H1 (cell line): ENCODE measurements around the gene EIF4EBP3. TPM values are rescaled to one million over a fixed set of nuclear protein-coding genes. Genes with fewer than 3 reads are reported as not detected.

Experiments
- CTCF ChIA-PET: fragments of 300-600 bp; sonication (Branson Sonifier 250); formaldehyde crosslinking; loops from one replicate; lab custom pipeline; 2021; ENCODE audit not compliant: partially characterized antibody; lab: Charles Lee
- POLR2A ChIA-PET: fragments of 300-600 bp; sonication (Branson Sonifier 250); formaldehyde crosslinking; loops from one replicate; lab custom pipeline; 2021; ENCODE audit warnings: inconsistent platforms; ENCODE audit not compliant: partially characterized antibody; lab: Charles Lee
- DNase-seq, 2 experiments: peaks; one replicate each; pipeline versions ENCODE4 v3.0.0 to v3.0.0-alpha.2; 2010 to 2022; ENCODE audit warnings: low spot score in 2 of 2, low read depth in 1 of 2, mixed read lengths in 1 of 2
- FAIRE-seq: peaks from 2 replicates; lab custom pipeline; 2011; peaks lifted over from hg19 to GRCh38; lab: Jason Lieb, UNC
- H2AFZ ChIP-seq: 2 replicates; pipeline ENCODE4 v1.8.1; 2012; ENCODE audit warnings: low read length, inconsistent platforms
- H2AK5ac ChIP-seq: 2 replicates; pipeline ENCODE4 v1.6.1; 2013; ENCODE audit warnings: low read depth, low read length
- H2BK120ac ChIP-seq: replicated peaks from 2 replicates; pipeline ENCODE3; 2013; ENCODE audit warnings: low read depth, low read length, inconsistent platforms
- H2BK12ac ChIP-seq: 2 replicates; pipeline ENCODE4 v1.6.1; 2013; ENCODE audit warnings: low read depth, low read length
- H2BK15ac ChIP-seq: 2 replicates; pipeline ENCODE4 v1.6.1; 2013; ENCODE audit warnings: low read length
- H2BK20ac ChIP-seq: 2 replicates; pipeline ENCODE4 v1.6.1; 2013; ENCODE audit warnings: low read length
- H2BK5ac ChIP-seq: 2 replicates; pipeline ENCODE4 v1.6.1; 2013; ENCODE audit warnings: low read depth, low read length
- H3K14ac ChIP-seq: 2 replicates; pipeline ENCODE4 v1.6.1; 2013; ENCODE audit warnings: inconsistent platforms; ENCODE audit not compliant: insufficient read length
- H3K18ac ChIP-seq: 2 replicates; pipeline ENCODE4 v1.6.1; 2013; ENCODE audit warnings: low read length; ENCODE audit errors: extremely low read depth
- H3K23ac ChIP-seq: 2 replicates; pipeline ENCODE4 v1.6.1; 2013; ENCODE audit warnings: inconsistent platforms; ENCODE audit not compliant: insufficient read length
- H3K23me2 ChIP-seq: 2 replicates; pipeline ENCODE4 v1.6.1; 2013; ENCODE audit warnings: low read depth, low read length
- H3K27ac ChIP-seq: 2 replicates; pipeline ENCODE4 v1.6.1; 2011; ENCODE audit warnings: low read depth, low read length, inconsistent platforms
- H3K27me3 ChIP-seq, 4 experiments: replicated peaks in 1 of 4; 1 replicate in 1 of 4; 2 replicates in 3 of 4; pipeline versions ENCODE4 v1.6.1 to v1.8.1; 2011 to 2013; ENCODE audit warnings: low read length in 3 of 4, mild to moderate bottlenecking in 3 of 4, inconsistent platforms in 2 of 4, mixed read lengths in 2 of 4, moderate library complexity in 1 of 4; ENCODE audit not compliant: control insufficient read depth in 3 of 4, insufficient read depth in 3 of 4; ENCODE audit errors: extremely low read depth in 1 of 4
- H3K36me3 ChIP-seq, 4 experiments: 2 replicates each; pipeline versions ENCODE4 v1.6.1 to v1.8.1; 2011 to 2013; ENCODE audit warnings: mild to moderate bottlenecking in 4 of 4, low read length in 3 of 4, moderate library complexity in 2 of 4, control low read depth in 1 of 4, inconsistent platforms in 1 of 4; ENCODE audit not compliant: insufficient read depth in 4 of 4, control insufficient read depth in 2 of 4
- H3K4ac ChIP-seq: replicated peaks from 2 replicates; pipeline ENCODE3; 2013; ENCODE audit warnings: low read length, low read depth, mixed read lengths, inconsistent platforms; ENCODE audit not compliant: insufficient read length
- H3K4me1 ChIP-seq, 4 experiments: replicated peaks in 1 of 4; 1 replicate in 1 of 4; 2 replicates in 3 of 4; pipeline versions ENCODE4 v1.6.1 to v1.8.1; 2011 to 2013; ENCODE audit warnings: low read length in 3 of 4, inconsistent platforms in 2 of 4, mixed read lengths in 1 of 4; ENCODE audit not compliant: insufficient read depth in 4 of 4, control insufficient read depth in 3 of 4
- H3K4me2 ChIP-seq, 2 experiments: 2 replicates each; pipeline versions ENCODE4 v1.6.1 to v1.8.1; 2011 to 2013; ENCODE audit warnings: low read depth in 2 of 2, low read length in 2 of 2, control low read depth in 1 of 2, inconsistent platforms in 1 of 2, mild to moderate bottlenecking in 1 of 2; ENCODE audit not compliant: insufficient read depth in 1 of 2
- H3K4me3 ChIP-seq, 4 experiments: fragments of 200-600, 300-600 bp in 1 of 4; sonication (generic), shearing (Covaris generic), sonication (Bioruptor Twin) in 1 of 4; 2 replicates each; pipeline versions ENCODE4 v1.5.1 to v1.8.1; 2011 to 2016; ENCODE audit warnings: low read length in 4 of 4, low read depth in 3 of 4, control low read depth in 2 of 4, inconsistent platforms in 2 of 4, mild to moderate bottlenecking in 2 of 4, mixed read lengths in 1 of 4, moderate library complexity in 1 of 4; ENCODE audit not compliant: insufficient read depth in 2 of 4; ENCODE audit errors: extremely low read depth in 1 of 4
- H3K56ac ChIP-seq: replicated peaks from 2 replicates; pipeline ENCODE3; 2013; ENCODE audit warnings: low read depth, mild to moderate bottlenecking, mixed read lengths, low read length, inconsistent platforms; ENCODE audit not compliant: insufficient read length
- H3K79me1 ChIP-seq: 2 replicates; pipeline ENCODE4 v1.6.1; 2013; ENCODE audit warnings: low read depth, low read length, control low read depth
- H3K79me2 ChIP-seq, 2 experiments: 2 replicates each; pipeline versions ENCODE4 v1.6.1 to v1.8.1; 2012 to 2013; ENCODE audit warnings: low read length in 2 of 2, mild to moderate bottlenecking in 2 of 2, inconsistent platforms in 1 of 2; ENCODE audit not compliant: insufficient read depth in 2 of 2, control insufficient read depth in 1 of 2
- H3K9ac ChIP-seq, 4 experiments: replicated peaks in 1 of 4; 1 replicate in 1 of 4; 2 replicates in 3 of 4; pipeline versions ENCODE4 v1.6.1 to v1.8.1; 2011 to 2013; ENCODE audit warnings: low read depth in 3 of 4, low read length in 3 of 4, control low read depth in 2 of 4, mild to moderate bottlenecking in 2 of 4, moderate library complexity in 2 of 4, inconsistent platforms in 1 of 4; ENCODE audit errors: extremely low read depth in 1 of 4
- H3K9me3 ChIP-seq, 2 experiments: 2 replicates each; pipeline versions ENCODE4 v1.6.1 to v1.8.1; 2012 to 2013; ENCODE audit warnings: mild to moderate bottlenecking in 2 of 2, moderate library complexity in 2 of 2, control low read depth in 1 of 2, inconsistent platforms in 1 of 2, low read depth in 1 of 2, low read length in 1 of 2, mixed read lengths in 1 of 2; ENCODE audit not compliant: insufficient read depth in 2 of 2
- H4K20me1 ChIP-seq, 2 experiments: replicated peaks in 1 of 2; 2 replicates each; pipeline versions ENCODE3 to v1.8.1; 2011 to 2013; ENCODE audit warnings: inconsistent platforms in 2 of 2, low read length in 2 of 2, mild to moderate bottlenecking in 1 of 2; ENCODE audit not compliant: insufficient read depth in 2 of 2, control insufficient read depth in 1 of 2
- H4K5ac ChIP-seq: 2 replicates; pipeline ENCODE4 v1.6.1; 2013; ENCODE audit warnings: low read length, low read depth, mixed read lengths, inconsistent platforms; ENCODE audit not compliant: insufficient read length
- H4K8ac ChIP-seq: 2 replicates; pipeline ENCODE4 v1.8.0; 2013; ENCODE audit warnings: mild to moderate bottlenecking, moderate library complexity, low read length, inconsistent platforms; ENCODE audit not compliant: insufficient read depth; ENCODE audit errors: extremely low read depth
- H4K91ac ChIP-seq: replicated peaks from 2 replicates; pipeline ENCODE3; 2013; ENCODE audit warnings: low read length, mixed read lengths, inconsistent platforms; ENCODE audit not compliant: insufficient read length
- ASH2L ChIP-seq: fragments of 200-600, 300-600 bp; sonication (generic); IDR thresholded peaks from one replicate; pipeline ENCODE4 v1.7.1; 2017; ENCODE audit warnings: low read length
- ATF3 ChIP-seq: IDR thresholded peaks from 2 replicates; pipeline ENCODE4 v1.6.1; 2011; ENCODE audit warnings: low read depth, mild to moderate bottlenecking, low read length; ENCODE audit not compliant: insufficient read depth
- NANOG ChIP-seq: IDR thresholded peaks from 2 replicates; pipeline ENCODE4 v1.6.1; 2011; ENCODE audit warnings: low read length, low read depth, mild to moderate bottlenecking, inconsistent platforms; ENCODE audit not compliant: insufficient read depth, poor library complexity, severe bottlenecking
- POLR2AphosphoS5 ChIP-seq: IDR thresholded peaks from 2 replicates; pipeline ENCODE4 v1.6.1; 2011; ENCODE audit warnings: low read depth, low read length
- SP2 ChIP-seq: IDR thresholded peaks from 2 replicates; pipeline ENCODE4 v1.6.1; 2012; ENCODE audit warnings: mild to moderate bottlenecking, low read length, inconsistent platforms
- TAF1 ChIP-seq: IDR thresholded peaks from 2 replicates; pipeline ENCODE4 v1.6.1; 2011; ENCODE audit warnings: mild to moderate bottlenecking, low read depth, low read length
- TAF7 ChIP-seq: optimal IDR thresholded peaks from 2 replicates; pipeline ENCODE3; 2011; ENCODE audit warnings: low read depth, mild to moderate bottlenecking, inconsistent platforms, low read length, moderate library complexity, borderline replicate concordance
- WGBS, 2 experiments: shearing (Covaris generic) in 1 of 2; methylation state at CpG; one replicate each; pipeline versions ENCODE4 v1.1.6 to v1.1.7; 2013 to 2015; ENCODE audit warnings: low lambda C conversion rate in 2 of 2, mixed read lengths in 2 of 2, inconsistent platforms in 1 of 2, low coverage in 1 of 2, missing lambda C conversion rate in 1 of 2; ENCODE audit not compliant: insufficient replicate concordance in 2 of 2, insufficient coverage in 1 of 2, insufficient read length in 1 of 2; ENCODE audit errors: extremely low coverage in 1 of 2, missing lambda C conversion rate in 1 of 2; 5-methylcytosine and 5-hydroxymethylcytosine counted together
- polyA plus RNA-seq, 7 experiments: library from polyadenylated mRNA; depleted of rRNA in 3 of 7; stranded (reverse) in 5 of 7; unstranded in 2 of 7; fragments of >200 nt in 5 of 7; fragments of 200-250 nt in 2 of 7; gene quantifications; 1 replicate in 5 of 7; 2 replicates in 1 of 7; 4 replicates in 1 of 7; pipeline versions ENCODE4 v1.2.1 to v1.2.3, GENCODE V29; 2011 to 2013; ENCODE audit warnings: missing spikeins in 2 of 7, mixed read lengths in 2 of 7
- total RNA-seq: library from RNA; stranded (reverse); fragmentation: NEBNext Ultra II Directional; extraction: Animal tissue kit (Norgen Biotek cat#: 25700); gene quantifications from 2 replicates; pipeline ENCODE4 v1.2.1, GENCODE V29; 2021

Gene EIF4EBP3
- total and polyA plus RNA-seq, 2 of the 8 experiments (the other 6 are each of a cell fraction or from before 2014, with no cell fraction given) = 11.1 to 11.7 TPM

GRCh38 chr5:140563596-140563995, 16.1 kb downstream of the EIF4EBP3 start:
- Histone ChIP-seq H3K9ac (peak overlapping the region in 3 of 4 experiments; percentile 51 to 85 (median 85); a peak in 4 of 7 replicates), H2AK5ac (no peak overlapping the region), H2BK12ac (0 out of 2 replicates have a peak overlapping the region, but pooled peaks have one; percentile 19), H3K9me3 (no peaks in the 10 kb centered on the region), H4K20me1 (no peaks in the 10 kb centered on the region), H3K4me2 (peak overlapping the region; percentile 90 to 98), H2BK20ac (no peak overlapping the region), H3K79me2 (peaks cover 3 to 9% of the 10 kb centered on the region in 2 experiments; a peak in 3 of 4 replicates), H3K36me3 (peaks cover 0 to 18% (median 13%) of the 10 kb centered on the region in 4 experiments; a peak in 4 of 8 replicates), H3K18ac (no peak overlapping the region; the same call in 1 of the 2 replicates), H4K5ac (no peak overlapping the region), H4K91ac (no peak overlapping the region), H3K56ac (no peak overlapping the region), H3K27ac (no peak overlapping the region), H3K4me3 (peak overlapping the region; percentile 90 to 99 (median 95)), H4K8ac (peak overlapping the region; percentile 22; the same call in 1 of the 2 replicates), H2AFZ (0 out of 2 replicates have a peak overlapping the region, but pooled peaks have one; percentile 14), H3K4me1 (peaks cover 0 to 11% (median 4%) of the 10 kb centered on the region in 4 experiments; a peak in 5 of 7 replicates), H3K27me3 (no peaks in the 10 kb centered on the region; a peak in 1 of 7 replicates), H3K79me1 (peaks cover 7% of the 10 kb centered on the region), H3K23me2 (peaks cover 14% of the 10 kb centered on the region), H3K23ac (no peak overlapping the region), H2BK15ac (no peak overlapping the region), H3K4ac (no peak overlapping the region), H3K14ac (no peak overlapping the region), H2BK5ac (0 out of 2 replicates have a peak overlapping the region, but pooled peaks have one; percentile 76), H2BK120ac (no peak overlapping the region)
- ChIA-PET POLR2A (interaction anchor here (0.8 to 10.8 kb wide), 5 partner anchors 17 to 162 kb away, joined by 3 to 191 read pairs (median 3); partner anchors contain the start of gene EIF4EBP3), CTCF (interaction anchor here (0.9 to 3.7 kb wide), 2 partner anchors 16 to 75 kb away, joined by 3 to 16 read pairs; partner anchors contain the start of gene EIF4EBP3)
- 93% methylated on average over 8 of the region's 8 CpGs; no CpG with 5 or more reads in 1 of the 2 experiments for WGBS, 2 experiments
- no peak for DNase-seq
- TF ChIP-seq ATF3 (no peak), SP2 (no peak), TAF7 (no peak), NANOG (no peak), POLR2AphosphoS5 (no peak), ASH2L (no peak), TAF1 (no peak)
- no peak for FAIRE-seq
